Activated B cell treated with CpG ODN at 0.5 μM for 24 hours (primary cell): ENCODE results near the gene NFS1. TPM values are rescaled to one million over a fixed set of nuclear protein-coding genes. Genes with fewer than 3 reads are reported as not detected.

ENCODE experiments used
- ATAC-seq: fragments of 200-7000 bp; cut with Tn5 transposase; one replicate; pipeline ENCODE4 v1.10.0; 2021; ENCODE audit warnings: low read depth, mild to moderate bottlenecking, moderate library complexity
- CTCF ChIA-PET: fragments of 350-600 bp; sonication (Branson Sonifier 250); formaldehyde crosslinking; loops from one replicate; lab custom pipeline; 2021; ENCODE audit warnings: antibody characterized with exemption; lab: Charles Lee
- POLR2A ChIA-PET: fragments of 350-600 bp; sonication (Branson Sonifier 250); formaldehyde crosslinking; loops from one replicate; lab custom pipeline; 2021; ENCODE audit warnings: antibody characterized with exemption; lab: Charles Lee
- DNase-seq: peaks from one replicate; pipeline ENCODE4 v3.0.0; 2022
- H3K27ac Mint-ChIP-seq: one replicate; pipeline ENCODE4 v1.8.0; 2020; ENCODE audit warnings: mixed read lengths
- H3K27me3 Mint-ChIP-seq: one replicate; pipeline ENCODE4 v1.8.0; 2021; ENCODE audit warnings: mixed read lengths
- H3K36me3 Mint-ChIP-seq: one replicate; pipeline ENCODE4 v1.8.0; 2021; ENCODE audit warnings: low read depth, mixed read lengths
- H3K4me1 Mint-ChIP-seq: one replicate; pipeline ENCODE4 v1.8.0; 2021; ENCODE audit warnings: mixed read lengths
- H3K4me3 Mint-ChIP-seq: one replicate; pipeline ENCODE4 v1.8.0; 2020; ENCODE audit warnings: mild to moderate bottlenecking, mixed read lengths
- H3K9me3 Mint-ChIP-seq: one replicate; pipeline ENCODE4 v1.8.0; 2020; ENCODE audit warnings: mixed read lengths
- CTCF ChIP-seq: fragments of 200-600 bp; IDR thresholded peaks from one replicate; pipeline ENCODE4 v1.8.0; 2022; ENCODE audit warnings: antibody characterized with exemption, mild to moderate bottlenecking
- intact Hi-C: fragments of 100-400 bp; cut with micrococcal nuclease; formaldehyde crosslinking; loops from one replicate; pipeline ENCODE4 v1.15.1; 2024
- total RNA-seq: library from RNA; stranded (reverse); gene quantifications from 2 replicates; pipeline ENCODE4 v1.2.3, GENCODE V29; 2022

NFS1 gene
- total RNA-seq, 1 donor from 2014 or later = 30.6 TPM

GRCh38 chr20:35648836-35649235 lies 50.3 kb downstream of the NFS1 start:
- ATAC-seq (no peak), DNase-seq (no peak)
- Mint-ChIP-seq H3K4me1 (peaks cover 45% of the 10 kb centered on the region), H3K36me3 (peaks cover 42% of the 10 kb centered on the region), H3K27ac (no peak overlapping the region), H3K27me3 (no peaks in the 10 kb centered on the region), H3K9me3 (no peaks in the 10 kb centered on the region), H3K4me3 (no peak overlapping the region)
- ChIA-PET POLR2A (interaction anchor here (1.0 kb wide), 1 partner anchor 101 kb away, joined by 17 read pairs; no protein-coding TSS in a partner anchor), CTCF (no interaction called here)
- intact Hi-C loops = no loop called here
- no peak for TF ChIP-seq CTCF

- H3K27me3 Mint-ChIP-seq = no peaks in the 10 kb centered on the region
- H3K9me3 Mint-ChIP-seq = no peaks in the 10 kb centered on the region
- intact Hi-C loops = no loop called here
- no peak overlapping the region for H3K27ac Mint-ChIP-seq
- ATAC-seq (no peak), DNase-seq (no peak)
- H3K4me3 Mint-ChIP-seq = no peak overlapping the region
- ChIA-PET POLR2A (no interaction called here), CTCF (no interaction called here)
- TF ChIP-seq CTCF = no peak
- peaks cover 25% of the 10 kb centered on the region for H3K36me3 Mint-ChIP-seq
- peaks cover 53% of the 10 kb centered on the region for H3K4me1 Mint-ChIP-seq
Observed at GRCh38 chr20:35644806-35645205, 54.3 kb downstream of the NFS1 start.

GRCh38 chr20:35643045-35643444 lies 56.1 kb downstream of the NFS1 start:
- intact Hi-C loops = no loop called here
- H3K36me3 Mint-ChIP-seq = peaks cover 10% of the 10 kb centered on the region

GRCh38 chr20:35641743-35642142 lies 57.4 kb downstream of the NFS1 start:
- POLR2A ChIA-PET = no interaction called here
- no peak for DNase-seq
- CTCF ChIA-PET = no interaction called here
- Mint-ChIP-seq H3K27ac (no peak overlapping the region), H3K36me3 (peaks cover 7% of the 10 kb centered on the region), H3K27me3 (no peaks in the 10 kb centered on the region), H3K4me3 (no peak overlapping the region), H3K9me3 (no peaks in the 10 kb centered on the region), H3K4me1 (peaks cover 43% of the 10 kb centered on the region)
- intact Hi-C loops = no loop called here
- ATAC-seq = no peak
- no peak for TF ChIP-seq CTCF

More at GRCh38 chr20:35643045-35643444, 56.1 kb downstream of the NFS1 start:
- no peak overlapping the region for H3K4me3 Mint-ChIP-seq
- ChIA-PET CTCF (interaction anchor here (1.0 kb wide), 1 partner anchor 24 kb away, joined by 3 read pairs; no protein-coding TSS in a partner anchor), POLR2A (no interaction called here)
- DNase-seq (no peak), ATAC-seq (no peak)
- no peak overlapping the region for H3K27ac Mint-ChIP-seq
- peaks cover 43% of the 10 kb centered on the region for H3K4me1 Mint-ChIP-seq
- H3K9me3 Mint-ChIP-seq = no peaks in the 10 kb centered on the region
- no peaks in the 10 kb centered on the region for H3K27me3 Mint-ChIP-seq
- no peak for TF ChIP-seq CTCF

GRCh38 chr20:35640724-35641123 lies 58.4 kb downstream of the NFS1 start:
- no peak overlapping the region for H3K4me3 Mint-ChIP-seq
- H3K4me1 Mint-ChIP-seq = peaks cover 38% of the 10 kb centered on the region
- no peaks in the 10 kb centered on the region for H3K27me3 Mint-ChIP-seq
- intact Hi-C loops = no loop called here
- ATAC-seq (no peak), DNase-seq (no peak)
- H3K9me3 Mint-ChIP-seq = no peaks in the 10 kb centered on the region
- ChIA-PET CTCF (no interaction called here), POLR2A (no interaction called here)
- TF ChIP-seq CTCF = no peak
- peaks cover 7% of the 10 kb centered on the region for H3K36me3 Mint-ChIP-seq
- H3K27ac Mint-ChIP-seq = no peak overlapping the region
